ENCODE measurements around the gene CACNG6. TPM values are rescaled to one million over a fixed set of nuclear protein-coding genes. Genes with fewer than 3 reads are reported as not detected.

CACNG6 gene
- total and polyA plus RNA-seq, 10 of the 15 experiments (the other 5 are each of a cell fraction or from before 2014, with no cell fraction given) = 0.07 TPM; not detected in 9

GRCh38 chr19:53944416-53944815 is 47.0 kb upstream of the CACNG6 start:
- intact Hi-C loops (cut with micrococcal nuclease; ENCODE audit: unreplicated experiment) = no loop called here
- Histone ChIP-seq H2AFZ (ENCODE audit: control insufficient read depth, low read depth, low read length) (no peak overlapping the region), H3K27ac (ENCODE audit: control insufficient read depth, insufficient read depth) (no peak overlapping the region), H3K36me3 (ENCODE audit: control insufficient read depth in 2 of 2, insufficient read depth in 2 of 2, low read length in 1 of 2) (no peaks in the 10 kb centered on the region), H3K9me3 (replicated peaks; ENCODE audit: control insufficient read depth, insufficient read depth, low read length) (no peaks in the 10 kb centered on the region; the same call in 2 of the 3 replicates), H3K4me2 (ENCODE audit: control insufficient read depth, insufficient read depth) (no peak overlapping the region), H3K79me2 (ENCODE audit: control insufficient read depth, insufficient read depth, low read length) (no peaks in the 10 kb centered on the region), H3K4me1 (ENCODE audit: control insufficient read depth, insufficient read depth, low read length) (no peaks in the 10 kb centered on the region), H4K20me1 (ENCODE audit: control insufficient read depth, insufficient read depth) (no peaks in the 10 kb centered on the region), H3K27me3 (replicated peaks in 1 of 2; ENCODE audit: control insufficient read depth in 2 of 2, insufficient read depth in 2 of 2, low read length in 1 of 2) (no peaks in the 10 kb centered on the region), H3K9ac (ENCODE audit: control insufficient read depth, insufficient read depth, low read length) (no peak overlapping the region), H3K4me3 (no peak overlapping the region)
- FAIRE-seq (no peak), DNase-seq (ENCODE audit: low read depth, low spot score) (no peak), ATAC-seq (no peak)
- RAD21 ChIA-PET (ENCODE audit: unreplicated experiment) = no interaction called here
- CTCF ChIA-PET = no interaction called here
- no TSS peak for BruUV-seq (replicated peaks)
- POLR2A ChIA-PET = interaction anchor here (0.6 kb wide), 1 partner anchor 16 kb away, joined by 4 read pairs; no protein-coding TSS in a partner anchor
- SMC1A ChIA-PET (ENCODE audit: uncharacterized antibody, unreplicated experiment) = no interaction called here
- 15% methylated on average over 4 of the region's 4 CpGs for WGBS (ENCODE audit: insufficient coverage, insufficient replicate concordance, low lambda C conversion rate, missing lambda C conversion rate)
- TF ChIP-seq HDGF (IDR thresholded peaks at IDR 0.05) (no peak), SMAD1 (IDR thresholded peaks at IDR 0.05; ENCODE audit: low read depth, partially characterized antibody) (no peak)
- in situ Hi-C loops (cut with MboI) = no loop called here

- intact Hi-C loops (cut with micrococcal nuclease; ENCODE audit: unreplicated experiment) (no loop called here), in situ Hi-C loops (cut with MboI) (no loop called here)
- no TSS peak for BruUV-seq (replicated peaks)
- Histone ChIP-seq H3K79me2 (ENCODE audit: control insufficient read depth, insufficient read depth, low read length) (no peaks in the 10 kb centered on the region), H3K36me3 (ENCODE audit: control insufficient read depth in 2 of 2, insufficient read depth in 2 of 2, low read length in 1 of 2) (no peaks in the 10 kb centered on the region), H3K4me2 (ENCODE audit: control insufficient read depth, insufficient read depth) (no peak overlapping the region), H2AFZ (ENCODE audit: control insufficient read depth, low read depth, low read length) (no peak overlapping the region), H3K9ac (ENCODE audit: control insufficient read depth, insufficient read depth, low read length) (no peak overlapping the region), H3K4me3 (no peak overlapping the region), H3K4me1 (ENCODE audit: control insufficient read depth, insufficient read depth, low read length) (no peaks in the 10 kb centered on the region), H3K27me3 (replicated peaks in 1 of 2; ENCODE audit: control insufficient read depth in 2 of 2, insufficient read depth in 2 of 2, low read length in 1 of 2) (no peaks in the 10 kb centered on the region), H4K20me1 (ENCODE audit: control insufficient read depth, insufficient read depth) (no peaks in the 10 kb centered on the region), H3K27ac (ENCODE audit: control insufficient read depth, insufficient read depth) (no peak overlapping the region), H3K9me3 (replicated peaks; ENCODE audit: control insufficient read depth, insufficient read depth, low read length) (no peaks in the 10 kb centered on the region; the same call in 2 of the 3 replicates)
- ChIA-PET POLR2A (interaction anchor here (0.6 kb wide), 1 partner anchor 16 kb away, joined by 4 read pairs; no protein-coding TSS in a partner anchor), SMC1A (ENCODE audit: uncharacterized antibody, unreplicated experiment) (interaction anchor here (0.6 kb wide), 1 partner anchor 11 kb away, joined by 3 read pairs; no protein-coding TSS in a partner anchor), CTCF (no interaction called here), RAD21 (ENCODE audit: unreplicated experiment) (no interaction called here)
- ATAC-seq (no peak), FAIRE-seq (no peak), DNase-seq (ENCODE audit: low read depth, low spot score) (no peak)
- TF ChIP-seq E4F1 (IDR thresholded peaks at IDR 0.05; ENCODE audit: borderline replicate concordance, partially characterized antibody) (no peak), MTA2 (IDR thresholded peaks at IDR 0.05; ENCODE audit: low read depth) (no peak), SMC3 (IDR thresholded peaks at IDR 0.05; ENCODE audit: borderline replicate concordance, low read length) (no peak), ATF7 (IDR thresholded peaks at IDR 0.05; ENCODE audit: low read depth) (no peak), ESRRA (IDR thresholded peaks at IDR 0.05; ENCODE audit: low read length) (no peak)
- WGBS (ENCODE audit: insufficient coverage, insufficient replicate concordance, low lambda C conversion rate, missing lambda C conversion rate) = 24% methylated on average over 4 of the region's 4 CpGs
Measured at GRCh38 chr19:53944933-53945332, 46.5 kb upstream of the CACNG6 start.
